HG03354 (cell line): ENCODE measurements around the gene GALNT10.

Experiments
- ATAC-seq: cut with Tn5 transposase; IDR thresholded peaks from one replicate; pipeline ENCODE4 v1.9.1; 2021; ENCODE audit warnings: mild to moderate bottlenecking; ENCODE audit not compliant: unreplicated experiment, poor library complexity, severe bottlenecking

GALNT10 gene

DNA sequence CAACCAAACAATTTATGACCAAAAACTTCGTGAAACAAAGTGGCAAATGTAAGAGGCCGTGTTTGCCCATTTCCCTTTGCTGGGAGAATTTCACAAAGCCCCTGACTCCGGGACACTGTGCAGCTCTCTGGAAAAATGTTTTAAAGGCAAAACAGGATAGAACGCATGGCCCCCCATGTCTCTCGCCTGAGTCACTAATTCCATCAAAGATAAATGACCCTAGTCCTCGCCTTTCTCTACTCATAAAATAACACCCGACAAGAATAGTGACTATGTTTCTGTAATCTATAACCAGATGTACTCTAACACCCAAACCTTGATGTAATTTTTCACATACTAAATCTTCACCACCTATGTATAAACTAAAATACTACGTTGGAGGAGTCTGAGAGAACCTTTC is 199.6 kb downstream of the GALNT10 start:
- no peak for ATAC-seq

DNA sequence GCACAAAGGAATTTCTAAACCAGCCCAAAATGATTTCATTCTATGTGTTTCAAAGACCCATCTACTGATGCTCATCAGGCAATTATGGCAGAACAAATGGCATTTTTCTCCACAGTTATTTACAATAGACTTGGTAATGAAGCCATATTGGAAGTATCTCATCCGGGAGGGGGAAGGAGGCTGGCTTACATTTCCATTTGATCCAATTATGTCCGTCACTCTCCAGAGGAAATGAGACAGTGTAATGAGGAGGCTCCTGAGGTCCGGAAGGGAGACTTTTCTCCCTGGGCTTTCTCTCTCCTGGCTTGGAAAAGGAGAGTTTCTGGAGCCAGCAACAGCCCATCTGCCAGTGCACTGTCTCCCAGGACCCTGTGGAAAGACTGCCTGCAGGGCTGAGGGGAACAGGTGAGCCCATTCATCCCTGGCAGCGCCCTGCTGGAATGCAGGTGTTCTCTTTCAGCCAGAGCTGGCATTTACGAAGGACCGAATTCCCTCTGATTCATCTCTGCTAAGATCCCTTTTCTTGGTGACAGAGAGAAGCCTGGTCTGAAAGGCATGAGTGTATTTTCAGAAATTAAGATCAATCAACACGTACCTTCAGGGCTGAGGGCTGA is 200.3 kb downstream of the GALNT10 start:
- no peak for ATAC-seq

DNA sequence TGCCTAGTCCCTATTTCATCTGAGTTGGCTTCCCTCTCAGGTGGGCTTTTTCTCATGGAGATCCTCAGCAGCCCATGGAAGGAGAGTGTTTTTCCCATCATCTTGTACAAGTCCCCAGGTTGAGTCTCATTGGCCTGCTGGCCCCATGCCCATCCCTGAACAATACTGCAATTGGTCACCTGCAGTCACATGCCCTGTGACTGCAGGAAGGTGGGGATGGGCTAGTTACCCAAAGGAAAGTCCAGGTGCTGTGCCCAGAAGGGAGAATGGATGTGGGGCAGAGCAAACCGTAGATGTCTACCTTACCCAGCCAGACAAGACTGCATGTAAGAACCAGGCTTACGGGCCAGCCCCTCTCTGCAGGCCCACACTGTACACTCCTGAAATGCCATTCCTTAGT is 201.3 kb downstream of the GALNT10 start:
- ATAC-seq, result no peak

DNA sequence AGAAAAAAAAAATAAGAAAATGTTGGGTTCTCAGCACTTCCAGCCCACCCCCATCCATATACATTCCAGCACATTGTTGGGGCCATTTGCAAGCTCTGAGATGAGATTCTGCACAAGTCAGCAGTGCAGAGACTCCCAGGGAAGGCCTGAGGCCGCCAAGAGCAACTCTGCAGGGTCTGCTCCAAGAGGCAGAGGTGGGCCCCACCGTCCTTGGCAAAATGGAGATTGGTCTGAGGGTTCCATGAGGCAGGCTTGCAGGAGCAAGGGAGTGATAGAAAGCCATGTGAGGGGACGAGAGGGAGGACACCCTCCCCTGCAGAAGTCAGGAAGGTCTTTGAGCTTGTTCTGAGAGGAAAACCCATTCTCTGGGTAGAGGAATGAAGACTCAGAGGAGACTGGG is 203.3 kb downstream of the GALNT10 start:
- ATAC-seq, result no peak

DNA sequence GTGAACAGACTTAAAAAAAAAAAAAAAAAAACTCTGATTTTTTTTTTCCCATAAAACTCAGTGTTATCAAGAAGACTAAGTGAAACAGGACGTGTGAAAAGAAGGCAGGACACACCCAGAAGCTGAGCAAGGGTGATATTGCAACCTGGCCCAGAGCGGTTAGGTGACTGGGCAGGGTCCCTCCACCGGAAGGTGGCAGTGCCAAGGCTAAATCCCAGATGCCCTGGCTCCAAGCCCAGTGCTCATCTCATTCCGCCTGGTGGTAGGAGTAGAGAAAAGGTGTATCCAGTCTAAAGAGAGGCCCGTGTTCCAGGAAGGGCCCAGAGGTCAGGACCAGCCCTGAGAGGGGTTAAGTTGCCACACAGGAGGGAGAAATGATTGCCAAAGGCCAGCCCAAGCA is 203.8 kb downstream of the GALNT10 start:
- ATAC-seq, result no peak

DNA sequence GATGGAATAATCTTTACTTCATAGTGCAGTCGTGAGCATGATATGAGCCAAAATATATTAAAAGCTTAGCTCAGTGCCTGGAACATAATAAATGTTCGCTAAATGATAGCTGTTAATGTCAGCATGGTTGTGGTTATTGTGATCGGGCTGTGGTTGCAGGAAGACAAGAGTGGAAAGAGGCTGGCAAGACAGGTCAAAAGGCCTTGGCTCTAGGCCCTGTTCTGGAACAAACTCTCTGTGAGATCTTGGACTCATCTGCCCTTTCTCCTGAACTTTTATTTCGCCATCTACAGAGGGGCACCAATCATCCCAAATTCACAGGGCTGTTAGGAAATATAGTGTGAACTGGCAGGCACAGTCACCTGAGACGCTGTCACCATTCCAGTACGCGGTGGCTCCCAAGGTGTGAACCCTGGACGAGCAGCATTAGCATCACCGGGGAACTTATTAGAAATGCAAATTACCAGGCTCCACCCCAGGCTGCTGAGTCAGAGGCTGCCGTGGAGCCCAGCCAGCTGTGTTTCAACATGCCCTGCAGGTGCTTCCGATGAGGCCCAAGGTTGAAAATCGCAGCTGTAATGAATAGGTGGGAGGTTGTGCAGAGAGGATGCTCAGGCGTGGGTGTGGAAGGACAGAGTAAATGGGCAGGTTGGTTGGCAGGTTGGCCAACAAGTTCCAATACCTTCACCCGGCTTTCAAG is 205.0 kb downstream of the GALNT10 start:
- ATAC-seq, result peak; percentile 73

DNA sequence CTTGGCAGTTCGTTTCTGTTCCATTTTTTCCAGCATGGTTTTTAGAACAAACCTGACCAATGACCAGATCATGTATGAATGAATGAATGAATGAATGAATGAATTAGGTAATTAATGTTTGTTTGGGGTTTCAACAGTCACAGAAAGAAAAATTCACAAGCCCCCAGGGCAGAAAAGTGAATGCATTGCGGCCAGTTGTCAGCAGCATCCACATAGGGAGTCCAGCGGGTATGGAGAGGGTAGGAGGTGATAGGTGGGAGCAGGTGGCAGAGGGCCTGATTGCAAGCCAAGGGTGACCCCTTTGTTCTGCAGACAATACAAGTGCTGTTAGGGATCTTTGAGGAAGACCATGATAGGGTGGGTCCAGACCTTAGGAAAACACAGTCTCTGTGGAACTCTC is 205.6 kb downstream of the GALNT10 start:
- no peak for ATAC-seq

DNA sequence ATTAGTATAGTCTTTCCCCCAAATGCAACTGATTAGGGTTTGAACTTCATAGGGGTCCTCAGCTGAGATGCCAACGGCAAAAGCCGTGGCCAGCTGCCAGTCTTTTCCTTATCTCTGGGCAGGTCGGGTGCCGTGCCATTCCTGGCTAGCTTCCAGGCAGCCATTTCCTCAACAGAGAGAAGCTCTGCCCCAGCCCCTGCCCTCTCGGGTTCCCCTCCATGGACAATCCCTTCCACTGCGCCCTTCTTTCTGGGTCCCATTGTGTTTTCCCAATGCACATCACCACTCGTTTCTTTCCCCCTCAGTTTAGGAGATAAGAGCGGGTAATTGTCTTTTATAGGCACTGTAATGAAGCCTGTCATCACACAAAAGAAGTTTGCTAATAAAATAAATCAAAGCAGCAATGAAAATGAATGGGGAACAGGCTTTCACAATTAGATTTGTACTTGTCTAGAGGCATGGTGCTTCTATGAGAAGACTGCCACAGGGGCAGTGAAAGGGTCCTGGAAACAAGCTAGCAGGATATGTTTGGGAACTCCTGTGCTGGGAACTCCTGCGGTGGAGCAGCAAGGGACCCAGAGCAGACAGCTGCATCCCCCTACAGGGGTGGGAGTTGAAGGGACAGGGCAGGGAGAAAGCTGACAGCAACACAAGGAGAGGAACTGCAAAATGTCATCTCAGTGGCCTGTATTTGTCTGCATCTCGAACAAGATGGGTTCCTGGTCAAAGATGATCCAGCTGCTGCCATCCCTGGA is 207.3 kb downstream of the GALNT10 start:
- ATAC-seq, result no peak

DNA sequence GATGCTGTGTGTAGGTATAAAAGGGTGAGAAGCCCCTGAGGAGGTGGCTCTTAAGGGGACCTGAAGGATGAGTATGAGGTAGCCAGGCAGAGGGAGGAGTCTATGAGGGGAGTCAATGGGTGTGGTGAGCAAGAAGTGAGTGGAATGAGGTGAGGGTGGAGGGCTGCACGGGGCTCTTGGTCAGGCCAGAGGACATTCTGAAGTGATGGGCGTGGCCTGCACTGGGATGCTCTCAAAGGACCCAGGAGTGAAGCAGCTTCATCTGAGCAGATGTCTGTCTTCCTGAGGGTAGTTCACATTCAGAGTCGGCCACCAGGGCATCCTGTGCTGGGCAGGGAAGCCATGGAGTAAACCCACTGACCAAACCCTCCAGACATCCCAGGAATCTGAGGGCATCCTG is 210.1 kb downstream of the GALNT10 start:
- no peak for ATAC-seq

DNA sequence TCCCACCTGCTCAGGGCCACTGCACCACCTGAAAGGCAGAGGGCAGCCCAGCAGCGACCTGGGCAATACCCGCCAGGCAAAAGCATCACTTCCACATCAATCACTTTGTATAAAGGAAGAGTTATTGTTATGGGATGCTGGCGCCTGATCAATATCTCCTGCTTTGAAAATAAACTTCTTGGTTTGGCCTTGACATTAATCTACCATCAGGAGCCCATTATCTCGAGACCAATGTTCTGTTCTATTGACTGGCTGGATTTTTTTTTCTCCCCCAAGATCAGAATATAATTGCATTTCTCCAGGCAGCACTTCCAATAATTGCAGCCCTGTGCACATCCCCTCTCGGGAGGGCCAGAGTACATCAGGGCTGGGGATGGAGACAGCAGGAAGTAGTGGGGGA is 210.8 kb downstream of the GALNT10 start:
- no peak for ATAC-seq

DNA sequence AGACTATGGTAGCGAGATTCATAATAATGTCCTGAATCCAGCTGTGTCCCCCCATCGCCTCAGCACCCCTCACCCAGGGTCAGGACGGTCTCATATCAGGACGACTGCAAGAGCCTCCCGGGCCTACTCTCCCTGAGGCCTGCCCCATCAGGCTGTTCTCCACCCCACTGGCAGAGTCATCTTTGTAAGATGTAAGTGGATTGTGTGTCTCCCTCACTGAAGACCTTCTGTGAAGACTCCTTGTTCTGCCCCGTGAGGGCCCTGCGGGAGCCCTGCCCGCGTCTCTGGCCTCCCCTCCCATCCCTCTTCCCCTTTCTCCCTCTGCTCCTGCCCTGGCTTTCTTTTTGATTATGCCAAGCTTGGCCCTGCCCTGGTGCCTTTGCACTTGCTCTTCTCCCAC is 211.4 kb downstream of the GALNT10 start:
- ATAC-seq, result no peak

DNA sequence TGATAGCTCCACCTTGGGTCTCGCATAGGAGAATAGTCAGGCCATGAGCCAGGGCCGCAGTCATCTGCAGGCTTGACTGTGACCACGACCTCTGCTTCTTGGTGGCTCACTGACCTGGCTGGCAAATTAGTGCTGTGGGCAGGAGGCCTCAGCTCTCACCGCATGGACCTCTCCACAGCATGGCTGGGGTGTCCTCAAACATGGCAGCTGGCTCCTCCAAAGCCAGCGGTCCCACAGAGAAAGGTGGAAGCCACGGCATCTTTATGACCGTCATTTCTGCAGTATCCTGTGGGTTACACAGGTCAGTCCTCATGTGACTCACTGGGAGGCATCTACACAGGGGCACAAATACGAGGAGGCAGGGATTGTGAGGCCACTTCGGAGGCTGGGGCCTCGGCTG is 212.1 kb downstream of the GALNT10 start:
- no peak for ATAC-seq

DNA sequence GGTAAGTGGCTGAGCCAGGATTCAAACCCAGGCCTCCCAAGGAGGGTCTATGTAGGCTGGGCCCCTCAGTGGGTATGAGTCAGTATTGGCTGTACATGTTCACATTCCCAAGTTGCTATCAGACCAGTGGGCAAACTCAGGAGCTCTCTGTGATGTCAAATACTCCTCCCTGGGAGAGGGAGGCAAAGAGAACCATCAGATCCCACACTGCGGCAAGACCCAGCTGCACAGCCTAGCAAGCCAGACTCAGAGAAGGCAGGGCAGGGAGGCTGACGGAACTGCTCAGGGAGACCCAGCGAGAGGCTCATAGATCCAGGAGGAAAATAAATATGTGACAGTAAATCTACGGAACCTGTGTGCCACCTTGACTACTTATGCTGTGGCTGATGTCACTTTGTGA is 212.7 kb downstream of the GALNT10 start:
- no peak for ATAC-seq

DNA sequence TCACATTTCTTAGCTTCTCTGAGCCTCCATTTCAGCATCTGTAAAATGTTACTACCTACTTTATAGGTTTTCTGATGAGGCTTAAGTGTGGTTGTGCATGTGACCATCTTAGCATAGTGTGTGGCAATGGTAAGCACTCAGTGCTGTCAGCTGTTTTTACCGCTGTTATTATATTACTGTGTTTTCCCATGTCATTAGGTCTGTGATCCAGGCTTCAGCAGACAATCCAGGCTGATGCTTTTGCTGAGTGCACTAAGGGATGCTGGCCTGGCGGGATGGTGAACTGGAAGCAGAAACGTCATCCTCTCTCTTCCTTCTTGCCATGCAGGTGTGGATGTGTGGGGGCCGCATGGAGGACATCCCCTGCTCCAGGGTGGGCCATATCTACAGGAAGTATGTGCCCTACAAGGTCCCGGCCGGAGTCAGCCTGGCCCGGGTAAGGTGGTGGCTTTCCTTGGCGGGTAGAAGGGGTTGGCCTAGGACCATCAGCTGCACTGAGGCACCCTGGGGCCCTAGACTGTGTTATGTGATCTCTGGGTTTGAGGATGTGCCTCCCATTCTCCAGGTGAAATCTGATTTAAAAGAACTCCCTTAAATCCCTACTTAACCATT is 213.3 kb downstream of the GALNT10 start:
- no peak for ATAC-seq

DNA sequence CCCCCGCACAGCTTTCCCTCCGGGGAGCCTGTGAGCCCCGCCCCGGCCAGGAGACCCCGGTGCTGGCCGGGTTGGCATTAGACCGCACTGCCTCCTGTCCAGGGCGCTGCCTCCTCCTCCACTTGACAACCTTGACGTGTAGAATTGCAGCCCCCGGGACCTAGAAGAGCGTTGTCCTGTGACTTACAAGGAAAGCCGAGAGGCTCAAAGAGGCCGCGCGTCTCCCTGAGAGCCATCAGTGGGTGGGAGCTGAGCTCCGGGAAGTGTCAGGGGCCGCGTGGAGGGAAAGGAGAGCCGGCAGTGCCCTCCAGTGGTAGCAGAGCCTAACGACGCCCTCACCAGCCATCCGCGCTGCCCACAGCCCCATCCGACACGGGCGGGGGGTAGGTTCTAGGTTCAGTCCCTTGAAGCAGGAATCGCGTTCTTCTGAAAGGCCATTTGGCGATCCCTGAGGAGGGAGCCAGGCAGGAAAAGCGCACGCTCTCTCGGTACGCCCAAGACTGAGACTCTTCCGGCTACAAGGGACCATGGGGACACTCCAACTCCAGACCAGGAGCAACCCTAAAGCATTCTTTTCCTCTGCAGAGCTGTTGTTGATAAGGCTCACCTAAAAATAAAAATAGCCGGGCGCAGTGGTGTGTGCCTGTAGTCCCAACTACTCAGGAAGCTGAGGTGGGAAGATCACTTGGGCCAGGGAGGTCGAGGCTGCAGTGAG is 214.7 kb downstream of the GALNT10 start:
- ATAC-seq, result peak; percentile 100

DNA sequence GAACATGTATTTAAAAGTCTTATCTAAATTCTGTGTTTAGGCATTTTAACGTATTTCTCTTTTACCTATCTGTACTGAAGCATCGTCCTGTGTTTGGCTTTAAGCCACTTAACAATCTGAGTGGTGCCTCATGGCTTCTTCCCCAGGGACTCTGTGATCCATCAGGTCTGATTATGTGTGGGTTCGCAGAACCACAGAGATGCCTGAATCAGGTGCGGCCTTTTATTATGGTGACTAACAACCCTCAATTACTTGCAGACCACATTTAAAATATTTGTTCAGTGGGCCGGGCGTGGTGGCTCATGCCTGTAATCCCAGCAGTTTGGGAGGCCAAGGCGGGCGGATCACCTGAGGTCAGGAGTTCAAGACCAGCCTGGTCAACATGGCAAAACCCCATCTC is 215.7 kb downstream of the GALNT10 start:
- ATAC-seq, result no peak

DNA sequence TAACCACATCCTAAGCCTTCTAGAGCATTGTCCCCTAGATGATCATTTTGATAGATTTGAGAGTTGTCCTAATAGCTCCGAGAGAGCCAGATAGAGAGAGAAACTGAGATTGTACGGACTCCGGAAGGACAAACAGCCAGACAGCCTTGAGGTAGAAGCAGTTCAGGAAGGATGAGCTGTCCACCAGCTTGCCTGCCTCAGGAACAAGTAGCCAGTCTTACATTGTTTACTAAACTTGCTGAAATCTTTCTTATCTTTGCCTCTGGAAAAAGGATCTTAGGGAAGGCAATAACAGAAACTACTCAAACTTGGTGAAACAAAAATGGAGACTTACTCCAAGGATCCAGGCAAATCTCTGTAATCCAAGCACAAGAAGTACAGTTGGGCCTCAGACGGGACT is 216.3 kb downstream of the GALNT10 start:
- ATAC-seq, result no peak

DNA sequence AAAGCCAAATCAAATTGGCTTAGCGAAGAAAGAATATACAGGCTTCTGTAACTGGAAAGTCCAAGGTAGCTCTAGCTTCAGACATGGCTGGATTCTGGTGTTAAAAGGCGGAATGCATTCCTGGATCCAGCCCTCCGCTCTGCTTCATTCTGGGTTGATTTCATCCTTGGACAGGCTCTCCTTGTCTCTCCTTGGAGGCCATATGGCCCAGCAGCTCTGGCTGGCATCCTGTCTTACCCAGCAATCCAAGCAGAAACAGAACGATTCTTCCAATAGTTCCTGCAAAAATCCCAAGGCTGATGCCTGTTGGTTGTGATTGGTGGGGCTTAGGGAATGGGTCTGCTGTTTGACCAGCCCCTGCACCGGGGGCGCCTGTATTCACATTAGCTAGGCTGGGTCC is 218.3 kb downstream of the GALNT10 start:
- ATAC-seq, result no peak

DNA sequence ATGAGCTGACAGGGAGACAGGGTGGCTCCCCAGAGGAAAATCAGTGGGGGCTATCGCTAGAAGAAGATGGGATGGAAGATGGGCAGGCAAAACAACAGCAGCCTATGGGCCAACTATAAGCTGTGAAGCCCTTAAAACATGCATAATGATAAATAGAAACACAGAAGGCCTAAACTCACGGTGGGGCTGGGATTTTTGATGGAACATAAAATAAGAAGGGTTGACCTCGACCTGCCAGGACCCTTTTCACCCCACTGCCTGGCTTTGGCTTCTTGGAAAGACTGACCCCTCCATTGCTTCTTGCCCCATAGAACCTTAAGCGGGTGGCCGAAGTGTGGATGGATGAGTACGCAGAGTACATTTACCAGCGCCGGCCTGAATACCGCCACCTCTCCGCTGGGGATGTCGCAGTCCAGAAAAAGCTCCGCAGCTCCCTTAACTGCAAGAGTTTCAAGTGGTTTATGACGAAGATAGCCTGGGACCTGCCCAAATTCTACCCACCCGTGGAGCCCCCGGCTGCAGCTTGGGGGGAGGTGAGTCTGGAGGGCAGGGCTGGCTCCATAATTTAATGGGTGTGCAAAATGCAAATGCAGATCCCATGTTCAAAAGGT is 218.8 kb downstream of the GALNT10 start:
- ATAC-seq, result no peak

DNA sequence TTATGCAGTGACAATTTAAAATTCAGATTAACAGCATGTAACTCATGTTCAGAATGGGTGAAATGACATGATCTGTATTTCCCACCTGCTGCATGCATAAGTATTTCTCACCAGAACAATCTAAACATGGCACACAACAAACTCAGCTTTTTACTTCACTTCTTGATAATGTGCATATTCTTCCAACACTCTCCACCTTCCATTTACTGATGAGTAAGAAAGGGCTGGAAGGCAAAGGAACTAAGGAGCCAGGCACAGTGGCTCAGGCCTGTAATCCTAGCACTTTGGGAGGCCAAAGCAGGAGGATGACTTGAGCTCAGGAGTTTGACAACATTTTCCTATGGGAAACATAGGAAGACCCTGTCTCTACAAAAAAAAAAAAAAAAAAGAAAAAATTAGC is 219.5 kb downstream of the GALNT10 start:
- ATAC-seq, result no peak
